CD4-positive, CD25-positive, alpha-beta regulatory T cell (primary cell): ENCODE measurements around the gene GDF11. TPM values are rescaled to one million over a fixed set of nuclear protein-coding genes. Genes with fewer than 3 reads are reported as not detected.
A peak's percentile ranks its signal among the peaks of the same experiment; 100 is the strongest.

Experiments used
- ATAC-seq, 2 donors: fragments of 150-1000 bp; cut with Tn5 transposase; one replicate each; pipeline ENCODE4 v1.10.0; 2021; ENCODE audit warnings: low read depth in 2 of 2, moderate number of reproducible peaks in 2 of 2, moderate library complexity in 1 of 2
- DNase-seq, 3 donors: peaks; one replicate each; pipeline versions ENCODE4 v3.0.0 to v3.0.0-alpha.2; 2012 to 2022; ENCODE audit warnings: mixed read lengths in 1 of 3
- H3K27ac ChIP-seq: one replicate; pipeline ENCODE4 v1.7.0; 2013; ENCODE audit warnings: mild to moderate bottlenecking, low read length; ENCODE audit not compliant: insufficient read depth, poor library complexity, severe bottlenecking
- H3K27me3 ChIP-seq: one replicate; pipeline ENCODE4 v1.7.0; 2013; ENCODE audit warnings: low read length; ENCODE audit not compliant: control insufficient read depth, insufficient read depth
- H3K36me3 ChIP-seq: one replicate; pipeline ENCODE4 v1.7.0; 2013; ENCODE audit warnings: mild to moderate bottlenecking, low read length, moderate library complexity; ENCODE audit not compliant: control insufficient read depth, insufficient read depth
- H3K4me1 ChIP-seq: 2 replicates; pipeline ENCODE4 v1.7.0; 2013; ENCODE audit warnings: mild to moderate bottlenecking, low read length; ENCODE audit not compliant: insufficient read depth, control insufficient read depth, poor library complexity, severe bottlenecking
- H3K4me3 ChIP-seq: one replicate; pipeline ENCODE4 v1.7.0; 2013; ENCODE audit warnings: low read depth, mild to moderate bottlenecking, low read length, moderate library complexity
- H3K9me3 ChIP-seq, 2 experiments: 1 replicate in 1 of 2; 2 replicates in 1 of 2; pipeline ENCODE4 v1.7.0; 2013; ENCODE audit warnings: low read length in 2 of 2, mild to moderate bottlenecking in 1 of 2, moderate library complexity in 1 of 2; ENCODE audit not compliant: control insufficient read depth in 2 of 2
- H3K27ac Mint-ChIP-seq, 3 donors: one replicate each; pipeline ENCODE4 v1.8.0; 2020 to 2022; ENCODE audit warnings: mild to moderate bottlenecking in 3 of 3, mixed read lengths in 3 of 3, moderate library complexity in 2 of 3
- H3K27me3 Mint-ChIP-seq: one replicate; pipeline ENCODE4 v1.8.0; 2022; ENCODE audit warnings: mild to moderate bottlenecking, mixed read lengths
- H3K36me3 Mint-ChIP-seq: one replicate; pipeline ENCODE4 v1.8.0; 2020; ENCODE audit warnings: mixed read lengths
- H3K4me1 Mint-ChIP-seq, 4 donors: one replicate each; pipeline ENCODE4 v1.8.0; 2020 to 2022; ENCODE audit warnings: mixed read lengths in 4 of 4, mild to moderate bottlenecking in 1 of 4
- H3K4me3 Mint-ChIP-seq, 4 donors: one replicate each; pipeline ENCODE4 v1.8.0; 2020 to 2022; ENCODE audit warnings: mild to moderate bottlenecking in 4 of 4, mixed read lengths in 4 of 4, moderate library complexity in 3 of 4
- H3K9me3 Mint-ChIP-seq, 7 donors: one replicate each; pipeline ENCODE4 v1.8.0; 2020 to 2022; ENCODE audit warnings: mixed read lengths in 7 of 7, mild to moderate bottlenecking in 3 of 7, moderate library complexity in 2 of 7
- polyA plus RNA-seq, 4 donors: library from polyadenylated mRNA; unstranded; fragments of 300-500 nt; fragmentation: Illumina TruSeq; gene quantifications; one replicate each; pipeline ENCODE4 v1.2.3, GENCODE V29; 2021
- total RNA-seq: library from RNA; stranded (reverse); gene quantifications from one replicate; pipeline ENCODE4 v1.2.3, GENCODE V29; 2022

GDF11 gene
- total and polyA plus RNA-seq, 5 donors from 2014 or later, result 0.56 to 7.4 (median 0.75) TPM

DNA sequence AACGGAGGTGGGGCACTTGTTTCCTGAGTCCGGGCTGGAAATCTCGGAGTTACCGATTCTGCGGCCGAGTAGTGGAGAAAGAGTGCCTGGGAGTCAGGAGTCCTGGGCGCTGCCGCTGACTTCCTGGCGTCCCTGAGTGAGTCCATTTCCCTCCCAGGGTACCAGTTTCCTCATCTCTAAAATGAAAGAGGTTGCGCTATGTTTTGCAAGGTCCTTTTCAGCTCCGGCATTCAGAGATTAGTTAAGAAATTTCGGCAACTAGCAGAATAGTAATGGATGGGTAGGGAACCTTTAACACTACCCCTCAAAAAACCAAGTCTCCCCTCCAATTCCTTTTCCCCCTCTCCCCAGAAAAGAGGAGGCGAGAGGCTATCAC is 26.4 kb upstream of the GDF11 start:
- H3K27me3 Mint-ChIP-seq, result peaks cover 6% of the 10 kb centered on the region
- Histone ChIP-seq H3K27ac (peak overlapping the region; percentile 95), H3K27me3 (no peaks in the 10 kb centered on the region), H3K36me3 (peaks cover 21% of the 10 kb centered on the region), H3K4me3 (peak overlapping the region; percentile 91), H3K4me1 (peaks cover 37% of the 10 kb centered on the region), H3K9me3 (no peaks in the 10 kb centered on the region)
- no peak for ATAC-seq
- peaks cover 0 to 3% (median 0%) of the 10 kb centered on the region in 7 donors for H3K9me3 Mint-ChIP-seq
- H3K36me3 Mint-ChIP-seq, result peaks cover 7% of the 10 kb centered on the region
- peak overlapping the region; percentile 63 to 98 (median 97) for H3K27ac Mint-ChIP-seq
- no peak for DNase-seq
- H3K4me3 Mint-ChIP-seq, result peak overlapping the region; percentile 95 to 98 (median 96)
- peaks cover 8 to 41% (median 25%) of the 10 kb centered on the region in 4 donors for H3K4me1 Mint-ChIP-seq

- H3K27ac Mint-ChIP-seq, result peak overlapping the region; percentile 82 to 98 (median 97)
- H3K9me3 Mint-ChIP-seq, result no peaks in the 10 kb centered on the region
- H3K27me3 ChIP-seq, result no peaks in the 10 kb centered on the region
- H3K4me1 Mint-ChIP-seq, result peaks cover 8 to 41% (median 25%) of the 10 kb centered on the region in 4 donors
- peaks cover 7% of the 10 kb centered on the region for H3K36me3 Mint-ChIP-seq
- no peaks in the 10 kb centered on the region for H3K9me3 ChIP-seq
- H3K4me1 ChIP-seq, result peaks cover 37% of the 10 kb centered on the region
- no peak for ATAC-seq
- H3K4me3 Mint-ChIP-seq, result peak overlapping the region; percentile 95 to 98 (median 96)
- H3K27me3 Mint-ChIP-seq, result no peaks in the 10 kb centered on the region
- peak overlapping the region; percentile 95 for H3K27ac ChIP-seq
- H3K4me3 ChIP-seq, result peak overlapping the region; percentile 91
- H3K36me3 ChIP-seq, result peaks cover 21% of the 10 kb centered on the region
- no peak for DNase-seq
Measured at GRCh38 chr12:55717011-55718007, 25.6 kb upstream of the GDF11 start.

- peaks cover 21% of the 10 kb centered on the region for H3K36me3 ChIP-seq
- ATAC-seq, result no peak
- no peak for DNase-seq
- peaks cover 37% of the 10 kb centered on the region for H3K4me1 ChIP-seq
- no peaks in the 10 kb centered on the region for H3K9me3 Mint-ChIP-seq
- peak overlapping the region; percentile 88 to 97 (median 95) for H3K4me3 Mint-ChIP-seq
- no peaks in the 10 kb centered on the region for H3K9me3 ChIP-seq
- peaks cover 7% of the 10 kb centered on the region for H3K36me3 Mint-ChIP-seq
- H3K27me3 Mint-ChIP-seq, result no peaks in the 10 kb centered on the region
- peaks cover 8 to 41% (median 25%) of the 10 kb centered on the region in 4 donors for H3K4me1 Mint-ChIP-seq
- H3K27me3 ChIP-seq, result no peaks in the 10 kb centered on the region
- peak overlapping the region in 2 of 3 donors; percentile 11 to 98 for H3K27ac Mint-ChIP-seq
- no peak overlapping the region for H3K4me3 ChIP-seq
- H3K27ac ChIP-seq, result no peak overlapping the region
Measured at GRCh38 chr12:55718015-55718414, 24.9 kb upstream of the GDF11 start.

DNA sequence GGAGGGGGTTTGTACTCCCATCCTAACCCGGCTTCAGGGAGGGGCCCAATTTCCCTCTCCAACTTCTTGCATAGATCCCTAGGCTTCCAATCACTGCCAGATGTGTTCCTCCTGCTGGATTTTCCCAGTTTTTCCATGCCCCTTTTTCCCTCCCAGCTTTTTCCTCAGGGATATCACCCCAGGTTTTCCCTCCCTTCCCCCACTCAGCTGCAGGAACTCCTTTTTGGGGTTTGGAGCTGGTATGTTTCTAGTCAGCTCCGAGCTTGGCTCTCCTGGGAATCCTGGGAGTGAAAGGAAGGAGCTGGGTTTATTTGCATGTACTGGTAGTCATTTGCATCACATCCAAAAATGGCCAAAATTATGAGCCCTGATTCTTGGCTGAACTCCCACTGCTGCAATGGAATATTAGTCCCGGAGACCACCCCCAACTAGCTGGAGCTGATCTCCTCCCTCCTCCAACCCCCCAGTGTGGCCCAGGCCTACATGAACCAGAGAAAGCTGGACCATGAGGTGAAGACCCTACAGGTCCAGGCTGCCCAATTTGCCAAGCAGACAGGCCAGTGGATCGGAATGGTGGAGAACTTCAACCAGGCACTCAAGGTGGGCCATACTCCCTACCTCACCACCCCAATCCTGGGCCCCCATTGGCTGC is 24.2 kb upstream of the GDF11 start:
- Mint-ChIP-seq H3K4me3 (peak overlapping the region; percentile 16 to 95 (median 57)), H3K4me1 (peaks cover 8 to 41% (median 25%) of the 10 kb centered on the region in 4 donors), H3K36me3 (peaks cover 10% of the 10 kb centered on the region), H3K9me3 (no peaks in the 10 kb centered on the region), H3K27me3 (no peaks in the 10 kb centered on the region), H3K27ac (peak overlapping the region in 1 of 3 donors; percentile 20)
- no peak overlapping the region for H3K4me3 ChIP-seq
- no peaks in the 10 kb centered on the region for H3K27me3 ChIP-seq
- H3K27ac ChIP-seq, result no peak overlapping the region
- H3K4me1 ChIP-seq, result peaks cover 37% of the 10 kb centered on the region
- no peak for DNase-seq
- peaks cover 25% of the 10 kb centered on the region for H3K36me3 ChIP-seq
- no peak for ATAC-seq
- H3K9me3 ChIP-seq, result no peaks in the 10 kb centered on the region

GRCh38 chr12:55719371-55719770 is 23.6 kb upstream of the GDF11 start:
- Histone ChIP-seq H3K4me3 (no peak overlapping the region), H3K4me1 (peaks cover 37% of the 10 kb centered on the region), H3K9me3 (no peaks in the 10 kb centered on the region), H3K27me3 (no peaks in the 10 kb centered on the region), H3K36me3 (peaks cover 25% of the 10 kb centered on the region), H3K27ac (no peak overlapping the region)
- H3K4me3 Mint-ChIP-seq, result no peak overlapping the region
- no peak overlapping the region for H3K27ac Mint-ChIP-seq
- DNase-seq (no peak), ATAC-seq (no peak)
- peaks cover 10% of the 10 kb centered on the region for H3K36me3 Mint-ChIP-seq
- H3K27me3 Mint-ChIP-seq, result no peaks in the 10 kb centered on the region
- H3K9me3 Mint-ChIP-seq, result no peaks in the 10 kb centered on the region
- peaks cover 8 to 41% (median 25%) of the 10 kb centered on the region in 4 donors for H3K4me1 Mint-ChIP-seq

- Mint-ChIP-seq H3K27me3 (no peaks in the 10 kb centered on the region), H3K27ac (no peak within 1 kb of the TSS), H3K4me1 (peaks cover 8 to 46% (median 32%) of the 10 kb centered on the region in 4 donors), H3K36me3 (peaks cover 10% of the 10 kb centered on the region), H3K4me3 (no peak within 1 kb of the TSS), H3K9me3 (no peaks in the 10 kb centered on the region)
- DNase-seq, result no peak
- ATAC-seq, result no peak
- Histone ChIP-seq H3K27ac (no peak within 1 kb of the TSS), H3K4me1 (peaks cover 42% of the 10 kb centered on the region), H3K9me3 (no peaks in the 10 kb centered on the region), H3K4me3 (no peak within 1 kb of the TSS), H3K36me3 (peaks cover 25% of the 10 kb centered on the region), H3K27me3 (no peaks in the 10 kb centered on the region)
Measured at GRCh38 chr12:55720071-55720564, 22.8 kb upstream of the GDF11 start, which contains the start of gene RDH5. Gene RDH5 (plus strand): TSS chr12:55720393. CDS start chr12:55721185, 792 bp downstream.

GRCh38 chr12:55720894-55721444 is 22.0 kb upstream of the GDF11 start:
- H3K9me3 ChIP-seq, result no peaks in the 10 kb centered on the region
- Mint-ChIP-seq H3K36me3 (peaks cover 7% of the 10 kb centered on the region), H3K4me1 (peaks cover 0 to 44% (median 29%) of the 10 kb centered on the region in 4 donors), H3K9me3 (peaks cover 0 to 2% (median 0%) of the 10 kb centered on the region in 7 donors), H3K27me3 (no peaks in the 10 kb centered on the region), H3K4me3 (no peak overlapping the region), H3K27ac (no peak overlapping the region)
- ATAC-seq, result no peak
- peaks cover 34% of the 10 kb centered on the region for H3K4me1 ChIP-seq
- H3K27me3 ChIP-seq, result no peaks in the 10 kb centered on the region
- no peak for DNase-seq
- H3K4me3 ChIP-seq, result no peak overlapping the region
- H3K36me3 ChIP-seq, result peaks cover 25% of the 10 kb centered on the region
- H3K27ac ChIP-seq, result no peak overlapping the region
